Gastrocnemius medialis (tissue), 4 donors: Measurements from ENCODE around the gene CRACDL.

ENCODE experiments used
- CTCF ChIP-seq, 5 experiments: fragments of 450-650 bp in 3 of 5; fragments of 200-600 bp in 2 of 5; sonication (generic) in 2 of 5; IDR thresholded peaks in 4 of 5; conservative IDR thresholded peaks in 1 of 5; 1 replicate in 4 of 5; 2 replicates in 1 of 5; pipeline ENCODE4 v1.5.1; 2016 to 2019; ENCODE audit warnings: antibody characterized with exemption in 5 of 5, mild to moderate bottlenecking in 3 of 5, moderate library complexity in 3 of 5
- POLR2A ChIP-seq, 2 donors: fragments of 450-650 bp; IDR thresholded peaks; one replicate each; pipeline ENCODE4 v1.6.1; 2017; ENCODE audit warnings: antibody characterized with exemption in 2 of 2, mild to moderate bottlenecking in 2 of 2, moderate library complexity in 2 of 2

GRCh38 chr2:98900721-98901120 is 35.3 kb downstream of the CRACDL start:
- no peak for TF ChIP-seq CTCF (IDR thresholded peaks at IDR 0.05 in 4 of 5, conservative IDR thresholded peaks at IDR 0.05 in 1 of 5)
- no peak for TF ChIP-seq POLR2A (IDR thresholded peaks at IDR 0.05)
